Lower leg skin (tissue), 4 donors: Measurements from ENCODE around the gene CHCHD10. TPM values are rescaled to one million over a fixed set of nuclear protein-coding genes. Genes with fewer than 3 reads are reported as not detected.

Source experiments
- DNase-seq, 2 donors: peaks; one replicate each; pipeline ENCODE4 v3.0.0-alpha.2; 2019; ENCODE audit warnings: low spot score in 2 of 2
- H3K4me3 ChIP-seq: fragments of 200-600 bp; sonication (generic); 2 replicates; pipeline ENCODE4 v1.5.1; 2017; ENCODE audit warnings: mild to moderate bottlenecking, low read depth; ENCODE audit not compliant: poor library complexity, severe bottlenecking
- CTCF ChIP-seq, 3 donors: fragments of 450-650 bp; IDR thresholded peaks; one replicate each; pipeline ENCODE4 v1.5.1; 2016; ENCODE audit warnings: antibody characterized with exemption in 3 of 3, mild to moderate bottlenecking in 3 of 3, moderate library complexity in 2 of 3
- POLR2A ChIP-seq, 2 donors: fragments of 450-650 bp; IDR thresholded peaks; one replicate each; pipeline ENCODE4 v1.6.1; 2016 to 2017; ENCODE audit warnings: antibody characterized with exemption in 2 of 2, mild to moderate bottlenecking in 1 of 2, moderate library complexity in 1 of 2
- WGBS, 2 donors: methylation state at CpG; one replicate each; pipeline ENCODE4 v1.1.5; 2018; 5-methylcytosine and 5-hydroxymethylcytosine counted together
- intact Hi-C: fragments of 100-400 bp; cut with DNase I; formaldehyde crosslinking; loops from one replicate; pipeline ENCODE4 v1.15.0; 2023; ENCODE audit warnings: low total_unique reads
- total RNA-seq, 4 donors: library from RNA; depleted of rRNA; stranded (reverse); fragments of >200 nt; gene quantifications; one replicate each; pipeline ENCODE4 v1.1.0, GENCODE V29; 2016

The CHCHD10 gene
- total RNA-seq, 4 donors from 2014 or later = 3.8 to 28.3 (median 11.4) TPM

- intact Hi-C loops = no loop called here
Measured at GRCh38 chr22:23806837-23807236, 39.1 kb upstream of the CHCHD10 start.

GRCh38 chr22:23804781-23805291 is 37.1 kb upstream of the CHCHD10 start:
- WGBS, 2 donors = 85 to 89% methylated on average over 12 of the region's 12 CpGs
- TF ChIP-seq CTCF (IDR thresholded peaks at IDR 0.05) = no peak
- no peak for TF ChIP-seq POLR2A (IDR thresholded peaks at IDR 0.05)

More at GRCh38 chr22:23806837-23807236, 39.1 kb upstream of the CHCHD10 start:
- no peak overlapping the region for H3K4me3 ChIP-seq
- DNase-seq = no peak
- TF ChIP-seq CTCF (IDR thresholded peaks at IDR 0.05) (no peak), POLR2A (IDR thresholded peaks at IDR 0.05) (no peak)
- whole genome bisulfite sequencing, 2 donors = 92 to 100% methylated on average over 1 of the region's 1 CpG

GRCh38 chr22:23803001-23803819 is 35.4 kb upstream of the CHCHD10 start:
- H3K4me3 ChIP-seq = no peak overlapping the region
- TF ChIP-seq CTCF (IDR thresholded peaks at IDR 0.05) (no peak), POLR2A (IDR thresholded peaks at IDR 0.05) (no peak)
- WGBS, 2 donors = 80 to 87% methylated on average over 19 to 21 of the region's 21 CpGs
- no peak for DNase-seq
- intact Hi-C loops = no loop called here

More at GRCh38 chr22:23804781-23805291, 37.1 kb upstream of the CHCHD10 start:
- DNase-seq = no peak
- H3K4me3 ChIP-seq = no peak overlapping the region
- intact Hi-C loops = no loop called here

GRCh38 chr22:23801886-23802377 is 34.2 kb upstream of the CHCHD10 start:
- DNase-seq = no peak
- no peak overlapping the region for H3K4me3 ChIP-seq
- TF ChIP-seq POLR2A (IDR thresholded peaks at IDR 0.05) (no peak), CTCF (IDR thresholded peaks at IDR 0.05) (no peak)
- intact Hi-C loops = no loop called here
- WGBS, 2 donors = 93 to 94% methylated on average over 8 of the region's 8 CpGs

- TF ChIP-seq POLR2A (IDR thresholded peaks at IDR 0.05) (no peak), CTCF (IDR thresholded peaks at IDR 0.05) (no peak)
- 87 to 90% methylated on average over 11 of the region's 11 CpGs for WGBS, 2 donors
- no peak for DNase-seq
Measured at GRCh38 chr22:23801238-23801821, 33.6 kb upstream of the CHCHD10 start.

More at GRCh38 chr22:23801238-23801821, 33.6 kb upstream of the CHCHD10 start:
- no peak overlapping the region for H3K4me3 ChIP-seq
- intact Hi-C loops = no loop called here
